Measurements from ENCODE around the gene NCKAP5. TPM values are rescaled to one million over a fixed set of nuclear protein-coding genes. Genes with fewer than 3 reads are reported as not detected.

Gene NCKAP5
- total RNA-seq, 4 donors from 2014 or later, result 0.55 to 6.6 (median 3.3) TPM; not detected in 1

GRCh38 chr2:133425612-133426011 lies 142.7 kb downstream of the NCKAP5 start:
- no peaks in the 10 kb centered on the region for H3K27me3 ChIP-seq
- H3K4me1 ChIP-seq, result no peaks in the 10 kb centered on the region
- no peak overlapping the region for H3K27ac ChIP-seq
- no peaks in the 10 kb centered on the region for H3K9me3 ChIP-seq
- TF ChIP-seq, protein P1, sequence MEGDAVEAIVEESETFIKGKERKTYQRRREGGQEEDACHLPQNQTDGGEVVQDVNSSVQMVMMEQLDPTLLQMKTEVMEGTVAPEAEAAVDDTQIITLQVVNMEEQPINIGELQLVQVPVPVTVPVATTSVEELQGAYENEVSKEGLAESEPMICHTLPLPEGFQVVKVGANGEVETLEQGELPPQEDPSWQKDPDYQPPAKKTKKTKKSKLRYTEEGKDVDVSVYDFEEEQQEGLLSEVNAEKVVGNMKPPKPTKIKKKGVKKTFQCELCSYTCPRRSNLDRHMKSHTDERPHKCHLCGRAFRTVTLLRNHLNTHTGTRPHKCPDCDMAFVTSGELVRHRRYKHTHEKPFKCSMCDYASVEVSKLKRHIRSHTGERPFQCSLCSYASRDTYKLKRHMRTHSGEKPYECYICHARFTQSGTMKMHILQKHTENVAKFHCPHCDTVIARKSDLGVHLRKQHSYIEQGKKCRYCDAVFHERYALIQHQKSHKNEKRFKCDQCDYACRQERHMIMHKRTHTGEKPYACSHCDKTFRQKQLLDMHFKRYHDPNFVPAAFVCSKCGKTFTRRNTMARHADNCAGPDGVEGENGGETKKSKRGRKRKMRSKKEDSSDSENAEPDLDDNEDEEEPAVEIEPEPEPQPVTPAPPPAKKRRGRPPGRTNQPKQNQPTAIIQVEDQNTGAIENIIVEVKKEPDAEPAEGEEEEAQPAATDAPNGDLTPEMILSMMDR (IDR thresholded peaks at IDR 0.05), result no peak
- TF ChIP-seq POLR2A (IDR thresholded peaks at IDR 0.05), result no peak
- no peak overlapping the region for H3K4me3 ChIP-seq
- DNase-seq, result no peak
- H3K36me3 ChIP-seq, result no peaks in the 10 kb centered on the region
- intact Hi-C loops (cut with DNase I; ENCODE audit: low total_unique reads), result no loop called here

- no peak overlapping the region for H3K27ac ChIP-seq
- H3K36me3 ChIP-seq, result no peaks in the 10 kb centered on the region
- intact Hi-C loops (cut with DNase I; ENCODE audit: low total_unique reads), result no loop called here
- H3K27me3 ChIP-seq, result no peaks in the 10 kb centered on the region
- H3K4me1 ChIP-seq, result no peaks in the 10 kb centered on the region
- no peak for DNase-seq
- no peak overlapping the region for H3K4me3 ChIP-seq
- no peaks in the 10 kb centered on the region for H3K9me3 ChIP-seq
- TF ChIP-seq, protein P1 (IDR thresholded peaks at IDR 0.05), result no peak
- TF ChIP-seq POLR2A (IDR thresholded peaks at IDR 0.05), result no peak
These were observed 143.4 kb downstream of the NCKAP5 start for GRCh38 chr2:133424876-133425275.

DNA sequence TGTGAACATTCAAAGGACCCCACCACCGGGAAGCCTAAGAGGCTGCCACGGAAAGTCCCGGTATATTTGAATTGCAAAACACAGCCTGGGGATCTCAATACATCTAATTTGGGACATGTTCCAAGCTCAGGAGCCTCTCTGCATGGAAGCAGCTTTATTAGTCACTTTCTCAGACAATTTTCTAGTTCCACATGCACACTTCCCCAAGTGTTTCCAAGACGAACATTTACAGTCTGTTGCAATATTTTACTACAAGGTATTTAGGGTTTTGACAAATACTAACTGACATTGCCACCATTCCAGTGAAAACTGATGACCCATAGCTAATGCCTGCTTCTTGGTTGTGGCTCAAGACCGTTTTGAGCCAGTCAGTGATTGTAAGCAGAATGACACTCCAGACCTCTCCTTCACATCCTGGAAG lies 145.3 kb downstream of the NCKAP5 start:
- H3K9me3 ChIP-seq, result no peaks in the 10 kb centered on the region
- H3K4me1 ChIP-seq, result no peaks in the 10 kb centered on the region
- no peaks in the 10 kb centered on the region for H3K27me3 ChIP-seq
- no peak for DNase-seq
- no peak overlapping the region for H3K4me3 ChIP-seq
- intact Hi-C loops (cut with DNase I; ENCODE audit: low total_unique reads), result no loop called here
- H3K36me3 ChIP-seq, result no peaks in the 10 kb centered on the region
- TF ChIP-seq POLR2A (IDR thresholded peaks at IDR 0.05), result no peak
- TF ChIP-seq, protein P1 (IDR thresholded peaks at IDR 0.05), result no peak
- H3K27ac ChIP-seq, result no peak overlapping the region

GRCh38 chr2:133421516-133422324 lies 146.5 kb downstream of the NCKAP5 start:
- no peak for TF ChIP-seq POLR2A (IDR thresholded peaks at IDR 0.05)
- TF ChIP-seq, protein P1 (IDR thresholded peaks at IDR 0.05), result no peak
- no peaks in the 10 kb centered on the region for H3K9me3 ChIP-seq
- H3K36me3 ChIP-seq, result no peaks in the 10 kb centered on the region
- H3K27me3 ChIP-seq, result no peaks in the 10 kb centered on the region
- H3K4me3 ChIP-seq, result no peak overlapping the region
- H3K4me1 ChIP-seq, result no peaks in the 10 kb centered on the region
- intact Hi-C loops (cut with DNase I; ENCODE audit: low total_unique reads), result no loop called here
- no peak overlapping the region for H3K27ac ChIP-seq
- no peak for DNase-seq

GRCh38 chr2:133420788-133421187 lies 147.5 kb downstream of the NCKAP5 start:
- no peak overlapping the region for H3K4me3 ChIP-seq
- intact Hi-C loops (cut with DNase I; ENCODE audit: low total_unique reads), result no loop called here
- no peaks in the 10 kb centered on the region for H3K27me3 ChIP-seq

More at GRCh38 chr2:133420788-133421187, 147.5 kb downstream of the NCKAP5 start:
- no peak for TF ChIP-seq POLR2A (IDR thresholded peaks at IDR 0.05)
- TF ChIP-seq, protein P1 (IDR thresholded peaks at IDR 0.05), result no peak
- DNase-seq, result no peak
- H3K27ac ChIP-seq, result no peak overlapping the region
- H3K9me3 ChIP-seq, result no peaks in the 10 kb centered on the region
- H3K4me1 ChIP-seq, result no peaks in the 10 kb centered on the region
- no peaks in the 10 kb centered on the region for H3K36me3 ChIP-seq
